Caki2 (cell line): Measurements from ENCODE around the gene WDR20. TPM values are rescaled to one million over a fixed set of nuclear protein-coding genes. Genes with fewer than 3 reads are reported as not detected.

Experiments used
- DNase-seq: peaks from one replicate; pipeline ENCODE4 v3.0.0-alpha.2; 2015; ENCODE audit warnings: low read depth
- in situ Hi-C: cut with HindIII; loops from 2 replicates; pipeline ENCODE4 v1.10.0; 2016; ENCODE audit warnings: low sequenced_read_pairs, low pct_unique_long_range_greater_than_20kb, mixed read lengths
- total RNA-seq: library from RNA; depleted of rRNA; stranded (reverse); fragments of >200 nt; shearing (Covaris generic); gene quantifications from 2 replicates; pipeline ENCODE4 v1.2.3, GENCODE V29; 2014; ENCODE audit warnings: low replicate concordance

WDR20 gene
- total RNA-seq, 1 experiment from 2014 or later: 17.0 TPM

DNA sequence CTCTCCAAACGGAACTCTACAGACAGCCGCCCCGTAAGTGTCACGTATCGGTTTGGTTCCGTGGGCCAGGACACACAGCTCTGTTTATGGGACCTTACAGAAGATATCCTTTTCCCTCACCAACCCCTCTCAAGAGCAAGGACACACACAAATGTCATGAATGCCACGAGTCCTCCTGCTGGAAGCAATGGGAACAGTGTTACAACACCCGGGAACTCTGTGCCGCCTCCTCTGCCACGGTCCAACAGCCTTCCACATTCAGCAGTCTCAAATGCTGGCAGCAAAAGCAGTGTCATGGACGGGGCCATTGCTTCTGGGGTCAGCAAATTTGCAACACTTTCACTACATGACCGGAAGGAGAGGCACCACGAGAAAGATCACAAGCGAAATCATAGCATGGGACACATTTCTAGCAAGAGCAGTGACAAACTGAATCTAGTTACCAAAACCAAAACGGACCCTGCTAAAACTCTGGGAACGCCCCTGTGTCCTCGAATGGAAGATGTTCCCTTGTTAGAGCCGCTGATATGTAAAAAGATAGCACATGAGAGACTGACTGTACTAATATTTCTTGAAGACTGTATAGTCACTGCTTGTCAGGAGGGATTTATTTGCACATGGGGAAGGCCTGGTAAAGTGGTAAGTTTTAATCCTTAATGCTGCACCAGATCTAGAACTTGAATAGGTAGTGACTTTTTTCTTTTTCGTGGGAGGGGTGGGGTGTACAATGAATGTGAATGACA lies 69.7 kb downstream of the WDR20 start:
- in situ Hi-C loops: no loop called here
- peak; percentile 79 for DNase-seq

DNA sequence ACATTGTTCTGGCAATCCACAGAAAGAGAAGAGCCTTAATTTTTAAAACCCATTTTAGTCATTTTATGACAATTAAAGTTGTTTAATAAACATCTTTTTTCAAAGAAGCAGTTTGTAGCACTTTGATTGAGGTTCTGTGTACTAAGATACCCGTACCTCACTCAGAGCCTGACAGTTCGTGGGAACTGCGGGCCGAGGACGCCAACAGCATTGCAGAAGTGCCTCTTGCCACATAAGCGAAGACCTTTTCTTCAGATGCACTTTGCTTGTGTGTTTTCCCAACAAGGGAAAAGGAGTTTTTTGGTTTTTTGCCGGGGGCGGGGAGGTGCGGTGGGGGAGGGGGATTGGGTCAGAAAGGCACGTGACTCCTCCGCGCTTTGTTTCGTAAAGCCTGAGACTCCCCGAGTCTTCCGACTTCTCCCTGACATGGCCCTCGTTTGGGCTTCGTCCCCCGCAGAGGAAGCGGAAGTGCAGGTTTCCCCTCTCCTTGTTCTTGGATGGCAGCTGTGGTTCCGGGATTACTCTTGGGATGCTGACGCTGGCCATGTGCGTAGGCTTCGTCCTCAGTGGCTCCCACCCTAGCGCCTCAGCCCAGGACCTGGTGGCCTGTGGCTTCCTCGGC lies 70.8 kb downstream of the WDR20 start:
- in situ Hi-C loops: no loop called here
- DNase-seq: no peak

DNA sequence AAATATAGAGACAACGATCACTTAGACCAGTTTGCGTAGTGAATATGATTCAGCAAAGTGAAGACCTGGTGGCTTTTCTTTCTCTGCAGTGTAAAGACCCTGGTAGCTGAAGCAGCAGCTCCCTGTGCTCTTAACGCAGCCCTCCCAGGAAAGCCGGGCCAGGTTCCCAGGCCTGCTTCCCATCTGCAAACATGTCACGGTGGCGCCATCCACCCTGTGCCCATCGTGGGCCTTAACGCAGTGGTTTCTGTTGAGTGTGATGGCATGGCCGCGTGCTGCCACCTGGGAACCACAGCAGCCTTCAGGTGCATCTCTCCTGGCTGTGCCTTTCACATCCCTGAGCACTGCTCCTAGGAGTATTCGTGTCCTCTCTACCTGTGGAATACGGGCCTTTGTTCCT lies 71.5 kb downstream of the WDR20 start:
- in situ Hi-C loops: no loop called here
- no peak for DNase-seq

DNA sequence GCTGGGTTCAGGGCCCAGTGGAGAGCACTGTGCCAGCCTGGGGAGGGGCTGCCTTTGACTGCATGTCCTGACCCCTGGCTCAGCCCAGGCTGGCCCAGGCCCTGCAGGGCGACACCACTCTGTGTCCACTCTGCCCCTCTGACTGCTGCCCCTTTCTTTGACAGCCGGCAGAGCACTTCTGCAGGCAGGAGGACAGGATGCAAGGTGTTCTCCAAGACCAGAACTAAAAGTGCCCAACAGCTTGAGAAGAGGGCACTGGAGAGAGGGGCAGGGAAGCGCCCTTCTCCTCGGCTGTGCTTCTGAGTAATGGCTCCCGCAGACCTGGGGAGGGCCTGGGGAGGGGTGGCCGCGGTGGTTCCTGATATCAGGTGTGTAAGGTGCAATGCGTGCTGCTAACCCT lies 72.7 kb downstream of the WDR20 start:
- no peak for DNase-seq
- in situ Hi-C loops: no loop called here

DNA sequence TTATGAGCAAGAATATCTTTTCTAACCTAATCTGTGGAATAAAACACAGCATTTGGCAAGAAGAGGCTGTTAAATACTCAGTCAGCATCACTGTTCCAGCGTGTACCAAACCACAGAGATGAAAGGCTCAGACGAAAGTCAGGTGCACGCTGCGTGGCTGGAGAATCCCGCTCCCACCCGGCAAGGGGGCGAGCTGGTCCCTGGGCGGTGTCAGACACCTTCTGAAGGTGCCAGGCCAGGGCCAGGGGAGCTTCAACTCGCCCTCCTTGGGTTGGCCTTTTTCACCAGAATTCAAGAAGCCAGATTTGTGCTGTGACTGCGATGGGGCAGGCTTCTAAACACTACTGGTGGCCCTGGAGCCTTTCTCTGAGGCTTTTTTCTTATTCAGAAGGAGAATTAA lies 73.1 kb downstream of the WDR20 start:
- DNase-seq: no peak
- in situ Hi-C loops: no loop called here

DNA sequence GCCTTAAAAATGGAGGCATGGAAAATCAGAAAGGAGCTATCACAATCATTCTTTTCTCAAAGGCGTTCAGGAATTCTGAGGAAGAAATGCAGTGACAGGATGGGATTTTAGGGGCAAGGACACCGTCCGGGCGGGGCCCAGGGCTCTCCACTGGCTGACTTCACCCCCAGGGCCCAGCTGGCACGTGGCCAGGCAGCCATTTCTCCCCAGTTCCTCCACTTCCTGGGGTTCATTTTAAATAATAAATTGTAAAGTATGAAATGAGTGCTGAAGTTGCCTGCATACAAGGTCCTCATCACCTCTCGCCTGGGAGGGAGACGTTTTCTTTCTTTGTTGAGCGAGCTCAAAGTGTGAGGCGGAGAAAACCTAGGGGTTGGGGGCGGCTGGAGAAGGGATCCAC lies 73.8 kb downstream of the WDR20 start:
- no peak for DNase-seq

DNA sequence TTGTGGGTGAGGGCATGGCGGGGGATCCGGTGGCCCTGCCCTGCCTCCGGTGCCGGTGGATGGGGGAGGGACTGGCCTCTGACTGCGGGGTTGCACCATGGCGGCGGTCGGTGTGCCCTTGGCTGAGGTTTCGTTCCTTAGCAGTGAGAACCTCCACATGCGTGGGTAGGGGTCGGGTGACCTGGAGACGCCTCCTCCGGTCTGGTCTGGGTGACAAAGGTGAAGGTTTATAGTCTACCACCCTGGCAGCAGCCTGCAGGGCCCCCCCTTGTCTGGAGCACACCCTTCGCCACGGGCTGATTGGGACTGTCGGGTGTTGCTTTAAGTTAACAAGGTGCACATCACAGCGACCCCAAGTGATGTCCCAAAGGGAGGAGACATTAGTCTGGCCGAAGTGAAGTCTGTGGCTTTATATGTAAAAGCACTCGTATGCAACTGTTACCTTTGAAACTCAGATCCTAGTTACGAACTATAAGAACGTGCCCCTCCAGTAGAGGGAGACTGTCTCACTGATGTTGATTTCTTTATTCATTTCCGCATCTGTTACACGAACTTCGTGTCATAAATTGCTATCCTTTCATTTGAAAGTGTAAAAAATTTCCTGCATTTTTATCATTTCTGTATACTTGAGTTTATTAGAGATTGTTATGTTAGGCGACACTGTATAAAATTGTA lies 74.4 kb downstream of the WDR20 start:
- in situ Hi-C loops: no loop called here
- no peak for DNase-seq

More for the DNA sequence above, 73.8 kb downstream of the WDR20 start:
- in situ Hi-C loops: no loop called here

DNA sequence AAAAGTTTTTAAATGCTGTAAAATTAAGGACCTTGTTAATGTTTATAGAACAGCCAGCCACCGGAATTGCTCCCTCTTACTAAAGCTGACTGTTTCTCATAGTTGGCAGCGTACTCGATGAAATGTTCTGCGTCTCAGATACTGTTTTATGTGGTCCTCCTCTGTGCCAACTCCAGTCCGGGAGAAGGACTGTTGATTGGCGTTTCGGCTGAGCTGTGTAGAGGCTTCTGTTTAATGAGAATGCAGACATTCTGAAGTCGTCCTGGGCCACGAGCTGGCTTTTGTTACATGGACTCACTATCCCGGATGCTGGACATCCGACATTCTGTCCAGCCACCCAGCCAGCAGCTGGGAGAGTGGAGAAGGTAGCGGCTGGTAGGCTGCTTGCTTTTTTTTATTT lies 75.4 kb downstream of the WDR20 start:
- in situ Hi-C loops: no loop called here
- no peak for DNase-seq

DNA sequence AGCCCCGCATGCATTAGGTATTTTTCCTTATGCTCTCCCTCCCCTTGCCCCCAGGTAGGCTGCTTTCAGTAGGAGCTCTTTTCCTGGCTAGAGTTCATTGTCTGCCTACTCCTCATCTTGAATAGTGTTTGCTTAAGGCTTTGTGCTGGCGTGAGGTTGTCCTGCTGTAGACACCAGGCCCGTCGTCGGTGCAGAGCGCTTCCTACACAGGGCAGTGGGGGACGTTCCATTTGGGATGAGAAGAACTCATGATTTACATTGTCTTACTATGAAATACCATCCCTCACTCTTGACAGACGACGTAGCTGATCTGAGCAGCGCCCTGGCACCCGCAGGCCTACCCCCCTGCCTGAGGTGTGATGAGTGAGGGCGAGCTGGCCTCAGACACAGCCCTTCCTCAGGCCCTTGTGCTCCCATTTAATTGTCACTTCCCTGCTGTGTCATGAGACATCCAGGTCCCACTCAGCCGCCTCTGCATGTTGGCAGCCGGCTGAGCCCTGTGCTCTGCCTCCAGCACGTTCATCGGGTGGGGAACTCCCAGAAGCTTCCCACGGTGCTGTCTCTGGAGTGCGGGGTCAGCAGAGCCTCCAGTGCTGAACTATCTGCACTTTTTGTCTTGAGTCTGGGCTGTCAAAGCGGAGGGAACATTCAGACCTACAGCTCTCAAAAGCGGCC lies 76.0 kb downstream of the WDR20 start:
- in situ Hi-C loops: no loop called here
- no peak for DNase-seq

DNA sequence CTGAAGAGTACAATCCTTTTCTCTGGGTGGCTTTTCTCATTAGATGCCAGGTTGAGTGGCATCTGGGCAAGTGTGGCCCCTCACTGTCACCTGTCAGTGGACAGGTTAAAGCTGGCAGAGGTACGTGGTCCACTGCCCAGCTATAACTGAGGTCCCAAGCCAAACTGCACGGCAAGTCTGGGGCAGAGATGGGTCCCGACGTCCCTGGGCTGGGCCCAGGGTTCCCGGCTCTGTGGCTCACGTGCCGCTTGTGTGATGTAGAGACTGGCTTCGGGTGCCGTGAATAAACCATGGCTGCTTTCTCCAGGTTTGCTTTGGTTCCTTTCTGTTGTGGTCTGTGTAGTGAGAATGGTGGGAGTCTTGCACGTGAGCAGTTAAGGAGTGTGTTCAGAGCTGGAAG lies 77.7 kb downstream of the WDR20 start:
- DNase-seq: no peak
- in situ Hi-C loops: no loop called here

DNA sequence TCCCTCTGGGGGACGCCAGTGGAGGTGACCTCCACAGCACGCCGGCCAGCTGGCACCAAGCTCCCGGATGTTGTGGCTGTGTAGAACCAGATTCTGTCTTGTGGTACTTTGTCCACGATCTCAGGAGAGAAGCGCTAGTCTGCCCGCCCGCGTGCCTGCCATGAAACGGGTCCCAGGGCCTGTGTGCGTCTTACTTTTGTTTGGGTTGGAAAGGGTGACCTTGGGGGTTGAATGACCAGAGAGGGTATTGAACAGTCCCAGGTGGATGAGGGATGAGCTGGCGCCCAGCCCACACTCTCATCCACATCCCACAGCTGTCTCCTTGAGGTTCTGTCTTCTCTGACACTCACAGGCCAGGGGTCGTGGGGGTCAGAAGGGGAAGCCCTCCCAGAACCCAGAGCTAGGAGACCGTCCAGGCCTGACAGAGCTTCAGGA lies 78.3 kb downstream of the WDR20 start:
- no peak for DNase-seq
- in situ Hi-C loops: no loop called here

DNA sequence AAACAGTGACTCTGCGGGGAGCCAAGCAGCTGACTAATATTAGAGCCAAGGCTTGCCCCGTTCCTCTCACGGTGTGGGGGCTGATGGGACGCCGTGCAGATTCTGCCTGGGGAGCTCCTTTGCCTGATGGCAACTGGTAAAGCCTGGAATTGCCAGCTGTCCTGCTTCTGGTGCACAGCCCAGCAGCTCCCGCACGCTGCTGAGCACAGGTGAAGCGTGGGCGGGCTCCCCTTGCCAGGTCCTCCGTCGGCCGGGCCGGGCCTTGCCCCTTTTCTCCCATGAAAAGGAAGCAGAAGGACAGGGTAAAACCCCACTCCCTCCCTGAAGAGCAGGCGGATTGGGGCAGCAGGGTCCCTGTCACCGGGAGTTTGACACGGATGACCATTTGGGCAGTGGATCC lies 79.0 kb downstream of the WDR20 start:
- no peak for DNase-seq
- in situ Hi-C loops: no loop called here

DNA sequence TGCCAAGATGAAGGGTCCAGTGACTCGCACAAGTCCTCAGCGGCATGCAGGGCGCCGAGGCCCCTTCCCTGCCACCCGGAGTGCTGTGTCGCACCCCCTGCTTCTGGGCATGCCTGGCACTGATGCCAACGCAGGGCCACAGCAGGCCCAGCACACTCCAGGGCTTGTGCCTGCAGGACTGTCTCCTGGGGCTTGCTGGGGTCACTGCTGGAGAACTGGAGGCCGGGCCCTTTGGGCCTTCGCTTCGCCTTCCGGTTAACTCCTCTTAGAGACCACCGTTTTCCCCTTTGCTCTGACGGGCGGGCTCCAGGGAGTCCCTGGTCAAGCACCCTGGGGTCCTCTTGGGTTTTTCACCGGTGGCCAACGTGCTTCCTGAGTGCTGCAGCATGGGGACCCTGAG lies 79.6 kb downstream of the WDR20 start:
- DNase-seq: no peak
- in situ Hi-C loops: no loop called here

DNA sequence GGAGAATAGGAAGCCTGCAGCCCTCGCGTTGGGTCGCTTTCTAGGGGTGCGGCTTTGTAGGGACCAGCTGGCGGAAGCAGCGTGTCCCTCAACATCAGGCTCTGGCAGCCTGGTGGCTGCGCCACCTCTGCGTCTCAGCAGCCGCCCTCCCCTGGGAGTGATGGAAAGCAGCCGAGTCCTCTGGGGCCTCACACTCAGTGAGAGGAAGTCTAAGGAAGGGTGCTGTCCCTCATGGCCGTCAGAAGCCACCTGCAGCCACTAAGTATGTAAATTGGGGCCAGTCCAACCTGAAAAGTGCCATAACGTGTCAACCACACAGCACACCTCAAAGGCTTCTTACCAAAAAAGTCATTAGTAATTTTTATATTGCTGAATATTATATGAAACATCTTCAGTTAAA lies 80.3 kb downstream of the WDR20 start:
- DNase-seq: no peak
- in situ Hi-C loops: no loop called here

DNA sequence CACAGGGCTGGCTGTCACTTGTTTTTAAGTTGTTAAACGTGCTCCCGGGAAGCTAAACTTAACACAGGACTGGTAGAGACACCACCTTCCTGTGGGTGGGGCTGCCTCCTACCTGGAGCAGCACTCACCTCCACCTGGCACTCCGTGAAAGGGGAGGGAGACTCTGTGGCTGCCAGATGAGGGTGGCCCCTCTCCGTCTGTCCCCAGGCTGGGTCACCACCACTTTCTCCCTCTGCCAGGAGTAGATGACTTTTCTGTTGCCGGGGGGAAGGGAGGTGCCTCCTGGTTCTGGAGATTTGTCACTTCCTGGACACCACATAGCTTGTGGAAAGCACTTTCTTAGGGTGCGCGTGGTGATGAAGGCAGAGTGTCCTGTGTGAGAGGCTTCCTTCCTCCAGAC lies 81.3 kb downstream of the WDR20 start:
- in situ Hi-C loops: no loop called here
- DNase-seq: no peak

DNA sequence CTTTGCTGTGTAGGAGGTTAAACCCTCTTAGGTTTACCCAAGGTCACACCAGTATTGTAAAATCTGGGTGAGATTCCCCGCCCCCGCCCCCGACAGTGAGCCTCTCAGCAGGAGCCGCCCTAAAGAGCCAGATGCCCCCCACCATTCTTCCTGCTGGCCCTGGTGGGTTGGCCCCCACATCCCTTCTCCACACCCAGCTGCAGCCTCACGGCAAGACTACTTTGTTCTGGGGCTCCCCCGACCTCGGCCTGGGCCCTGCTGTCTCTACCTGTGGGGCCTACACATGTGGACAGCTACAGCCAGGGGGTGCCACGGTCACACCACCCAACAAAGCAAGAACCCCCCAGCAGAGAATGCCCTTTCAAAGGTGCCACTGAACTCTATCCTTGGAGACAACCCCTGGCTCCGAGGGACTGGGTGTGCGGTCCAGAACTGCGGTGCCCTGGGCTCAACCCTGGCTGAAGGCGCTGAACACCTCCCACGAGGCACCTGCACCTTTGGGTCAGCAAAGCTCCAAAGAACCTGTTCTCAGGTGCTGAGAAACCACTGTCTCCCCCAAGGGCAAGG lies 82.4 kb downstream of the WDR20 start:
- DNase-seq: no peak
- in situ Hi-C loops: no loop called here

DNA sequence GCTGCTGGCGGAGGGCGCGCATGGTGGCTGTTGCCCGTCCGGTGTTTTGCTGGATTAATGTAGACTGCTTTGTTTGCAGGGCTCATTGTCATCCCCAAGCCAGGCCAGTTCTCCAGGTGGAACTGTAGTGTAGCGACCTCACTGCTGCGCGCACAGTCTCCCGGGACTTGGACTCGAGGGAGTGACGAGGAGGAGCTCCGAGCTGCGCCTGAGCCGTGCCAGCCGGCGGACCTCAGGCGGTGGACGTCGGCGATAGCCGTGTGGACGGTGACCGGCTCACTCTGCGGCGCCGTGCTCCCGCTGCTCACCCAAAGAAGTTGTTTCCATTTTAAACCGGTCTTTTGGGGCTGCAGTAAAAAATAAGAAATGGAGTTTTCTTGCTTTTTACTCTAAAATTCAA lies 83.1 kb downstream of the WDR20 start:
- no peak for DNase-seq
- in situ Hi-C loops: no loop called here

DNA sequence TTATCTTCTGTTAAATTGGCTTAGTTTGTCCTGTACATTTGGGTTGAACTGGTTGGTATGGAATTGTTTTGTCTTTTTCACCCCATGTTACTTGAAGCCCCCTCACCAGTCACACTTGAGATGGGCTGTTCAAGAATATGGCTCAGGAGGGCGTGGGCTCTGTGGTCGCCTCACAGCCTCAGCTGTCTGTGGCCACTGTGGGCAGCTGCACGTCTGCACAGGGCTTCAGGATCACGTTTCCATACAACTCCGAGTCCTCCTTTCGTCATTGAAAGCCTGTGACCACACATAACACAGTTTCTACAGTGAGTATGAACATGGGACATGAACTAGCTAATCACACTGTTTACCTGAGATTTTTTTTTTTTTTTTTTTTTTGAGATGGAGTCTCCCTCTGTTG lies 84.0 kb downstream of the WDR20 start:
- in situ Hi-C loops: no loop called here
- DNase-seq: no peak

DNA sequence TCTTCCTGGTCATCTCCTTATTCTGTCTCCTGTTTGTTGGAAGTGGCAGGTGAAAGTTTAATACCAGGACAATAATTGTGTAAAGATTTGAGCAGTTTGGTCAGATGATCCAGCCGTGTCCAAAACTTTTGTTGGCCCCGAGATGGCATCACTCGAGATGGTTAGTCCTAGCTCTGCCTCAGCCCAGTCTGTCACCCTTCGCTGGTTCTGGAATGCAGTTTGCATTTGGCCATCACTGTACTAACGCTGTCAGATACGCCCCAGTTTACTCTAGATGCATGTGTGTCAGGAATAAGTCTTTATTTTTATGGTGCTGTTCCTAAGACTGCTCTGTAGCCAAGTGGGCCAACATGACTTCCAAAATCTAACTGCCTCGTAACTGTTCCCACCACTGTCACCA lies 85.7 kb downstream of the WDR20 start:
- DNase-seq: peak; percentile 26

More for the DNA sequence above, 85.7 kb downstream of the WDR20 start:
- in situ Hi-C loops: no loop called here
